Adipocyte (in vitro differentiated cells): ENCODE results near the gene EHBP1.

Source experiments
- DNase-seq: peaks from one replicate; pipeline ENCODE4 v3.0.0-alpha.2; 2015; ENCODE audit warnings: low read depth
- H3K27me3 ChIP-seq: replicated peaks from 2 replicates; pipeline ENCODE4 v1.7.0; 2013; ENCODE audit warnings: mild to moderate bottlenecking, low read length, moderate library complexity; ENCODE audit not compliant: control insufficient read depth, insufficient read depth
- H3K36me3 ChIP-seq: 2 replicates; pipeline ENCODE4 v1.7.0; 2013; ENCODE audit warnings: low read length, mild to moderate bottlenecking, moderate library complexity; ENCODE audit not compliant: control insufficient read depth, insufficient read depth, severe bottlenecking
- H3K4me1 ChIP-seq: 2 replicates; pipeline ENCODE4 v1.7.0; 2013; ENCODE audit warnings: mild to moderate bottlenecking, low read length, moderate library complexity; ENCODE audit not compliant: control insufficient read depth, insufficient read depth
- H3K4me3 ChIP-seq: 2 replicates; pipeline ENCODE4 v1.7.0; 2013; ENCODE audit warnings: mild to moderate bottlenecking, low read length, moderate library complexity
- H3K9ac ChIP-seq: 2 replicates; pipeline ENCODE4 v1.7.0; 2013; ENCODE audit warnings: mild to moderate bottlenecking, low read length, moderate library complexity
- H3K9me3 ChIP-seq: 2 replicates; pipeline ENCODE4 v1.7.0; 2013; ENCODE audit warnings: mild to moderate bottlenecking, low read length, moderate library complexity; ENCODE audit not compliant: control insufficient read depth

EHBP1 gene

DNA sequence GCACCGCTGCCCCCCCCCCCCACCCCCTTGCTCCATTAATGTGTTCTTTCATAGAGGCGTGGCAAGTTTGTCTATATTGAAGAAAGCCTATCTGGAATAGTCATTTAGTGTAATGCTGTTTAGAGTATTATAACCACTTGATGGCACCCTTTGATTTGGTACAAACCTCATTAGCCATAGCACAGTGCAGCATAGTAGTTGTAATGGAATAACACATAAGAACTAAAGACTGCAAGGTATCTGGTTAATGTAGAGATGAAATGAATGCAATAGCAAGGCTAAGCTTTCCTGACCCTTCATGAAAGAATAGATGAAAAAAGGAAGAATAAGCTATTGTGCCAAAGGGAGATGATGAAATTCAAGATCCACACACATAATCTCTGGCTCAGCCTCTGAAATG is 81.9 kb downstream of the EHBP1 start:
- Histone ChIP-seq H3K36me3 (peaks cover 11% of the 10 kb centered on the region), H3K4me3 (no peak overlapping the region), H3K9ac (no peak overlapping the region), H3K9me3 (no peaks in the 10 kb centered on the region), H3K4me1 (peaks cover 77% of the 10 kb centered on the region), H3K27me3 (no peaks in the 10 kb centered on the region)
- peak; percentile 38 for DNase-seq

DNA sequence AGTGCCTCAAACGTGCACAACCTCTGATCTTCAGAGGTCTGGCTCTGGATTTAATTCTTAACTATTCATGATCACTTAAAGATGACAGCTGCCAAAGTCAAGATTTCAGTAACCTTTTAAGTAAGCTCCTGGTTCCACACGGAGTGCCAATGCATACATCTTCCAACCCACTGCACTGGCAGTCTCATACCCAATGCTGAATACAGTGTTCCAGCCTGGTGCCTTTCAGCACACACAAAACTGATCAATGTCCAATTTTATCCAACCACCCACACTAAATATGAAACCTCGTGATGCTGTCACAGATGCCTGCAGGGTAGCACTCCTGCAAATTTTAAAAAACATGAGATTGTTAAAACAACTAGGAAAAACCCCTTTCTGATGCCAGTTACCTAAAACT is 84.0 kb downstream of the EHBP1 start:
- H3K27me3 ChIP-seq: no peaks in the 10 kb centered on the region

DNA sequence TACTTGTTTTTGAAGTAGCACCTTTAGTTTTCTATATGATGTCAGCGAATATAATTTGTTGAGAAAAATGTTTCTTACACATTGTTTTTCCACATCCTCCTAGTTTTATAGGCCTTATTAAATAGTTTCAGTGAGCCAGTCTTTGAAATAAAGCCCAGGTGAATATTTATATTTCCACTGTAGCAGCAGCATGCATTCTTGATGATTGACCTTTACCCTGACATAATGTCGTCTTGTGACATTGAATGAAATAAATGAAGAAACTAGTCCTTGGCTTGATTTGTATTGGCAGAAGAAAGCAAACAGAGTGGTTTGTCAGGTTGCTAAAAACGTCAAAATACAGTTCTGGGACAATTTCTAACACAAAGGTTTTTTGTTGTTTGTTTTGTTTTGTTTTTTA is 84.4 kb downstream of the EHBP1 start:
- Histone ChIP-seq H3K9ac (peak overlapping the region; percentile 40), H3K36me3 (no peaks in the 10 kb centered on the region), H3K27me3 (no peaks in the 10 kb centered on the region), H3K9me3 (no peaks in the 10 kb centered on the region), H3K4me3 (peak overlapping the region; percentile 34), H3K4me1 (peaks cover 70% of the 10 kb centered on the region)
- no peak for DNase-seq

More for the DNA sequence above, 84.0 kb downstream of the EHBP1 start:
- peak overlapping the region; percentile 40 for H3K9ac ChIP-seq
- peaks cover 70% of the 10 kb centered on the region for H3K4me1 ChIP-seq
- H3K4me3 ChIP-seq: peak overlapping the region; percentile 34
- DNase-seq: no peak
- H3K9me3 ChIP-seq: no peaks in the 10 kb centered on the region
- no peaks in the 10 kb centered on the region for H3K36me3 ChIP-seq

DNA sequence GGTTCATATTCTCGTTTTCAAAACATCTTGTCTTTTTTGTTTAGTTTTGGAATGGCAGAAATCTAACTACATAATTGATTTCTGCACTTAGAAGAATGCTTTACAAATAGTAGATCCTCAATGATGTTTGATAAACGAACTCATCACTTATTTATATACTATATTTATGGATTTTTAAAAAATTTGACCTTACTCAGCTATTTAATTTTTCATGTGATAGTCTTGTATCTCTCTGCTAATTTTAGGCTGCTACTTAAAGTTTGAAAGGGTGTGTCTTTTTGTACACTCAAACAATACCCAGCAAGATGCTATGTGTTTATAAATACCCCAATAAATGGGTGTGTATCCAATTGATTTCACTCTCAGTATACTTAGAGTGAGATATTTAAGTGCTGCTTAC is 86.9 kb downstream of the EHBP1 start:
- Histone ChIP-seq H3K9me3 (no peaks in the 10 kb centered on the region), H3K4me3 (no peak overlapping the region), H3K9ac (no peak overlapping the region), H3K36me3 (peaks cover 7% of the 10 kb centered on the region), H3K4me1 (peaks cover 69% of the 10 kb centered on the region), H3K27me3 (no peaks in the 10 kb centered on the region)
- DNase-seq: no peak

DNA sequence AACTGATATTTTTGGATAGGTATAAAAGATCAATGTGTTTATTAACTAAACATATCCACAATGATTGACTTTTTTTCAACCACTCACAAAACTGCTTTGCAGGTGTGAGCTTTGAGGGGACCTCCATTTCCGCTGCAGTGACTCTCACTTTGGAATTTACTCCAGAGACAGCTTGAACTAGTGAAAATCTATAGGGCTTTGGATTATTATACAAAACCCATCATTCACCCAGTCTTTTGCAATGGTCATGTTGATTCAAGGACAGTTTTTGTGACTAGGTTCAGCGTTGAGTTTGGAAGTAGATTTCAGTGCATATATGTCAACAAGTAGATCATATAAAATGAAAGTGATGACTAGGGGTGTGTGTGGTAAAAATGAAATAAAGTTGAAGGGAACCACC is 87.7 kb downstream of the EHBP1 start:
- Histone ChIP-seq H3K9me3 (no peaks in the 10 kb centered on the region), H3K9ac (no peak overlapping the region), H3K4me1 (peaks cover 61% of the 10 kb centered on the region), H3K4me3 (no peak overlapping the region), H3K27me3 (no peaks in the 10 kb centered on the region), H3K36me3 (peaks cover 7% of the 10 kb centered on the region)
- DNase-seq: no peak

DNA sequence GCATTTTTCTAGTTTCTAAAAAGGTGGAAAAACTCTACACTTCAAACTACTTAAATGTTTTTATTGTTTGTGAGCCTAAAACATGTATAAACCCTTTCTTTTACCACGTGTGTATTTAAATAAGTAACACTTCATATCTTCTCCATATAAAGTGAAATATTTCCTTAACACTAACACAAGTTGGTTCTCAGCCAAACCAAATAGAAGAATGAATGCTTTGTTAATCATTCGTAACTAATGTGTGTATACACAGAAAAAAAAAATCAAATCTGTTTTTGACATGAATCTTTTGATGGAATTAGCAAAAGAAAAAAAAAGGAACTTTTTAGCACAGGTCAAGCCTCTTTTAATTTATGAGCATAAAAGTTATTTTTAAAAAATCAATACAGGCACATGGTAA is 89.3 kb downstream of the EHBP1 start:
- H3K27me3 ChIP-seq: no peaks in the 10 kb centered on the region
- DNase-seq: peak; percentile 51
- no peaks in the 10 kb centered on the region for H3K9me3 ChIP-seq
- H3K4me1 ChIP-seq: peaks cover 45% of the 10 kb centered on the region
- H3K36me3 ChIP-seq: peaks cover 11% of the 10 kb centered on the region
- H3K4me3 ChIP-seq: no peak overlapping the region
- no peak overlapping the region for H3K9ac ChIP-seq

DNA sequence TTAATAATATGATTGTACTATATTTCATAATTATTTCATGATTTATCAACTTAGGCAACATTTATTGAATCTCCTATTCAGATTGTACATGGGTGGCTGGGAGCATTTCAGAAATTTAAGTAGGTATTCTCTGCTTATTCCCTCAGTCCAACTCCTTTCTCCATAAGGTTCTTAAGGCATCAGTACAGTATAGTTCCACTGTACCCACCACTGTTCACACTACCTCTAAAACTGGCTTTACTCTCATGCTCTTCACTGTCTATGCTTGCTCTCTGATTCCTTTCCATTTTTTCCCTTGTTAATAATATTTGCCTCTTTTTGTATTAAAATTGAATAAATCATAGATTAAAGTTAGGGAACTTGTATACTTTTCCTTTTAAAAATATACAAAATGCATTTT is 89.8 kb downstream of the EHBP1 start:
- DNase-seq: no peak
- no peak overlapping the region for H3K9ac ChIP-seq
- H3K4me3 ChIP-seq: no peak overlapping the region
- H3K36me3 ChIP-seq: peaks cover 14% of the 10 kb centered on the region
- peaks cover 39% of the 10 kb centered on the region for H3K4me1 ChIP-seq
- no peaks in the 10 kb centered on the region for H3K9me3 ChIP-seq
- no peaks in the 10 kb centered on the region for H3K27me3 ChIP-seq

DNA sequence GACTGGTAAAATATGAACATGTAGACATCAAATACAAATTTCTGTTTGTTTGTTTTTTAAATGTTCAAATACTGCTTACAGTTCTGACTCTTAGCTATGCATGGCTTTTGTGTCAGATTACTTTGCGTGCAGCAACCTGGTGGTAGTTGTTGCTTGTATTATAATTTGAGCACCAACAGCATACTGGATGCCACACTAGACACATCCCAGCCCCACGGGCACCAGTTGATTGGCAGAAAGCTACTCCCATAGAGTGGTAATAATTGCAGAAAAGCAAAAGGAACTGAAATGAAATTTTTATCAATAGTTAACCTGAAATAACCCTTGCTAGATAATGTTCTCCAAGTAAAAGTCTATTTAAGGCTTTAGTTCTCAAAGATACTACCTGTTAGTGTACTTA is 91.6 kb downstream of the EHBP1 start:
- peaks cover 26% of the 10 kb centered on the region for H3K4me1 ChIP-seq
- DNase-seq: no peak
- no peak overlapping the region for H3K4me3 ChIP-seq
- no peak overlapping the region for H3K9ac ChIP-seq
- no peaks in the 10 kb centered on the region for H3K27me3 ChIP-seq
- H3K9me3 ChIP-seq: no peaks in the 10 kb centered on the region
- H3K36me3 ChIP-seq: peaks cover 14% of the 10 kb centered on the region

DNA sequence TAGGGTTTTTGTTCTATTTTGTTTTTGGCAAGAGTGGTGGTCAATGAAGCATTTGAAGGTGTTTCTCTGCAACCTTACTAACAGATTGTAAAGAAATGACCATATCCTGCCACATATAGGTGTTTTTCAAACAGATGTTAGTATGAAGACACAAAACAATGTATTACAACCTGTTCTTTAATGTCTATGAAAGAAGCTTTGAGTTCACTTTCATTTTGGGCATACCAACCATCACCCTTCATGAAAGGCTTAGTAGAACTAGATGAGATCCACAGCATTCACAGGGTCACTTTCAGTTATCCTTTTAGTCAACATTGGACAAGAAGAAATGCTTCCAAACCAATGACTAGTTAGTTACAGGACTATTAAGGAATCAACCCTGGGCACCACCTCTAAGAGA is 95.1 kb downstream of the EHBP1 start:
- peaks cover 13% of the 10 kb centered on the region for H3K4me1 ChIP-seq
- peaks cover 17% of the 10 kb centered on the region for H3K36me3 ChIP-seq
- no peak for DNase-seq
- H3K9me3 ChIP-seq: no peaks in the 10 kb centered on the region
- no peak overlapping the region for H3K4me3 ChIP-seq
- H3K27me3 ChIP-seq: no peaks in the 10 kb centered on the region
- H3K9ac ChIP-seq: no peak overlapping the region

DNA sequence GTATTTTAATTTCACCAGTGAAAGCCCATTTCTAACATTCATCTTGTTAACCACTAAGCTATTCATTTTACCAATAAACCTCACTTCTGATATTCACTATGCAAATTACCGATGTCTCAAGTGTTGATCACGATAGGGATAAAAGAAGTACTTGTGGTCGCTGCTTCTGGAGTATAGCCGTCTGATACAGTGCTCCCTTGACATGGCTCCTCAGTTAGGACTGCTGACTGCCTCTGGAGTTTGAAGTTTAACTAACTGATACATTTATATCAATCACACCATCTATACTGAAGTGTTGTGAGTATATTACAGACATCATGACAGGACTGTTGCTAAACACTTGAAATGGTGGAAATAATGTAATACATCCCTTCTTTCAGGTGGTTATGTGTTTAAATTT is 95.6 kb downstream of the EHBP1 start:
- DNase-seq: no peak
- no peaks in the 10 kb centered on the region for H3K9me3 ChIP-seq

DNA sequence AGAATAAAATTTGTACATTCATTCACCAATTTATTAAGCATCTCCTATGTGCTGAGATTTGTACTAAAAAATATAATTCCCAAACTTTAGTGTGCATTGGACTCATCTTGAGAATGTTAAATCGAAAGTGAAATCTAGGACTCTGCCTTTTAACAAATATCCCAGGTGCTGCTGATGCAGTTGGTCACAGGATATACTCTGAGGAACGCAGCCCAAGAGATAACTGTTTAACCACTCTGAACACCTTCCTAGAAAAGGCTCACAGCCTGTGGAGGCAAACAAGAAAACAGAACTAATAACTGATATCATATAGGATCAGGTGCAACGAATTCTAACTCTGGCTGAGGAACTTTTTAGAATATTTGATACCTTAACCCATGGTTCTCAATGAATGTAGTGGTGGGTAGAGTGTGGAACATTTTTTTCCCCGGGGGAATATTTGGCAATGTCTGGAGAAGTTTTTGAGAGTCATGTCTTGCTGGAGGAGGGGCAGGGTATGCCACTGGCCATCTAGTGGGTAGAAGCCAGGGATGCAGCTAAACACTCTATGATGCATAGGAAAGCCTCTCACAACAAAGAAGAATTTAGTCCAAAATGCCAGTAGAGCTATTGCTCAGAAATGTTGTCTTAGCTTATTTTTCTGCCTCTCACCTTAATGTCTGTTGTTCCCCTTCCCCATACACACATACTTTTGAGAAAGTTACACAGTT is 96.5 kb downstream of the EHBP1 start:
- Histone ChIP-seq H3K9me3 (no peaks in the 10 kb centered on the region), H3K9ac (no peak overlapping the region), H3K4me1 (peaks cover 7% of the 10 kb centered on the region), H3K36me3 (peaks cover 29% of the 10 kb centered on the region), H3K4me3 (no peak overlapping the region), H3K27me3 (no peaks in the 10 kb centered on the region)
- peak; percentile 45 for DNase-seq

More for the DNA sequence above, 95.6 kb downstream of the EHBP1 start:
- no peak overlapping the region for H3K9ac ChIP-seq
- peaks cover 9% of the 10 kb centered on the region for H3K4me1 ChIP-seq
- H3K36me3 ChIP-seq: peaks cover 22% of the 10 kb centered on the region
- H3K4me3 ChIP-seq: no peak overlapping the region
- H3K27me3 ChIP-seq: no peaks in the 10 kb centered on the region

DNA sequence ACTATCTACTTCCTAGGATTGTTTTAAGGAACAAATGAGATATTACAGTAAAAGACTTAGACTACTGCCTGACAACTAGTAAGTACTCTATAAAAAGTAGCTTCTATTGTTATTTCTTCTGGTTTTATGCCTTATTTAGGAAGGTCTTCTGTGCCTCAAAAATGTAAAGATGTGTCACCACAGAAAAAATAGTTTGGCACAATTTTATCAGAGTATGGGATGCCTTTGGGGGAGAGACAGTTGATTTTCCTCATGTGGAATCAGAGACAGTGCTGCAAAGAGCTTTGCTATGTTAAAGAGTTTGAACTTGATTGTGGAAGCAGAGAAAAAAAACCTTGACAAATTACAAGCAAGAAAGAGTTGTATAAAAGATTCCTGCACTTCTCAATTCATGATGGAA is 98.4 kb downstream of the EHBP1 start:
- no peaks in the 10 kb centered on the region for H3K27me3 ChIP-seq
- H3K9me3 ChIP-seq: no peaks in the 10 kb centered on the region
- H3K9ac ChIP-seq: no peak overlapping the region
- no peak overlapping the region for H3K4me3 ChIP-seq
- H3K36me3 ChIP-seq: peaks cover 35% of the 10 kb centered on the region
- no peak for DNase-seq
- H3K4me1 ChIP-seq: peaks cover 7% of the 10 kb centered on the region
